Calu3 (cell line): Measurements from ENCODE around the gene LIN28B. TPM values are rescaled to one million over a fixed set of nuclear protein-coding genes. Genes with fewer than 3 reads are reported as not detected.
"Not testable (repeated sequence)": the region's sequence is repeated elsewhere in the genome, so short reads cannot be mapped to it uniquely, and the experiment has no call there.

Source experiments
- BruUV-seq: library from RNA; stranded (reverse); fragments of 400-500 nt; replicated peaks from 2 replicates; lab custom pipeline; 2021; lab: Mats Ljungman, UMichigan
- CTCF ChIA-PET: fragments of 300-600 bp; sonication (Branson Sonifier 250); formaldehyde crosslinking; loops from one replicate; lab custom pipeline; 2022; ENCODE audit warnings: antibody characterized with exemption; lab: Charles Lee
- DNase-seq: peaks from one replicate; pipeline ENCODE4 v3.0.0; 2022
- H3K27ac Mint-ChIP-seq: one replicate; pipeline ENCODE4 v1.8.0; 2022; ENCODE audit warnings: mixed read lengths; ENCODE audit not compliant: unreplicated experiment
- H3K27me3 Mint-ChIP-seq: one replicate; pipeline ENCODE4 v1.8.0; 2022; ENCODE audit warnings: mixed read lengths; ENCODE audit not compliant: unreplicated experiment
- H3K36me3 Mint-ChIP-seq: one replicate; pipeline ENCODE4 v1.8.0; 2022; ENCODE audit warnings: mild to moderate bottlenecking, moderate library complexity, mixed read lengths; ENCODE audit not compliant: insufficient read depth, unreplicated experiment
- H3K4me1 Mint-ChIP-seq: one replicate; pipeline ENCODE4 v1.8.0; 2022; ENCODE audit warnings: mild to moderate bottlenecking, low read depth, mixed read lengths; ENCODE audit not compliant: unreplicated experiment
- H3K4me3 Mint-ChIP-seq: one replicate; pipeline ENCODE4 v1.8.0; 2022; ENCODE audit warnings: mild to moderate bottlenecking, low read depth, moderate library complexity, mixed read lengths; ENCODE audit not compliant: unreplicated experiment
- H3K9me3 Mint-ChIP-seq: one replicate; pipeline ENCODE4 v1.8.0; 2022; ENCODE audit warnings: low read depth, mixed read lengths; ENCODE audit not compliant: unreplicated experiment
- intact Hi-C: fragments of 100-400 bp; cut with micrococcal nuclease; formaldehyde crosslinking; loops from one replicate; pipeline ENCODE4 v1.10.0; 2022; ENCODE audit not compliant: unreplicated experiment
- total RNA-seq: library from RNA; stranded (reverse); gene quantifications from 2 replicates; pipeline ENCODE4 v1.2.3, GENCODE V29; 2022
- TF ChIP-seq, protein P1 (sequence below): fragments of 200-600 bp; IDR thresholded peaks from one replicate; pipeline ENCODE4 v1.8.0; 2022; ENCODE audit warnings: antibody characterized with exemption; ENCODE audit not compliant: unreplicated experiment

LIN28B gene
- total RNA-seq, 1 experiment from 2014 or later = not detected

GRCh38 chr6:104949206-104949605, 7.7 kb upstream of the LIN28B start:
- CTCF ChIA-PET = no interaction called here
- H3K9me3 Mint-ChIP-seq = peaks cover 4% of the 10 kb centered on the region
- DNase-seq = no peak
- no TSS peak for BruUV-seq
- TF ChIP-seq, protein P1, sequence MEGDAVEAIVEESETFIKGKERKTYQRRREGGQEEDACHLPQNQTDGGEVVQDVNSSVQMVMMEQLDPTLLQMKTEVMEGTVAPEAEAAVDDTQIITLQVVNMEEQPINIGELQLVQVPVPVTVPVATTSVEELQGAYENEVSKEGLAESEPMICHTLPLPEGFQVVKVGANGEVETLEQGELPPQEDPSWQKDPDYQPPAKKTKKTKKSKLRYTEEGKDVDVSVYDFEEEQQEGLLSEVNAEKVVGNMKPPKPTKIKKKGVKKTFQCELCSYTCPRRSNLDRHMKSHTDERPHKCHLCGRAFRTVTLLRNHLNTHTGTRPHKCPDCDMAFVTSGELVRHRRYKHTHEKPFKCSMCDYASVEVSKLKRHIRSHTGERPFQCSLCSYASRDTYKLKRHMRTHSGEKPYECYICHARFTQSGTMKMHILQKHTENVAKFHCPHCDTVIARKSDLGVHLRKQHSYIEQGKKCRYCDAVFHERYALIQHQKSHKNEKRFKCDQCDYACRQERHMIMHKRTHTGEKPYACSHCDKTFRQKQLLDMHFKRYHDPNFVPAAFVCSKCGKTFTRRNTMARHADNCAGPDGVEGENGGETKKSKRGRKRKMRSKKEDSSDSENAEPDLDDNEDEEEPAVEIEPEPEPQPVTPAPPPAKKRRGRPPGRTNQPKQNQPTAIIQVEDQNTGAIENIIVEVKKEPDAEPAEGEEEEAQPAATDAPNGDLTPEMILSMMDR = no peak
- H3K36me3 Mint-ChIP-seq = no peaks in the 10 kb centered on the region
- H3K27me3 Mint-ChIP-seq = peaks cover 7% of the 10 kb centered on the region
- H3K4me3 Mint-ChIP-seq = no peak overlapping the region
- no peaks in the 10 kb centered on the region for H3K4me1 Mint-ChIP-seq
- intact Hi-C loops = no loop called here
- H3K27ac Mint-ChIP-seq = no peak overlapping the region

GRCh38 chr6:104951677-104952076, 5.2 kb upstream of the LIN28B start:
- H3K4me3 Mint-ChIP-seq = no peak overlapping the region
- DNase-seq = no peak
- H3K36me3 Mint-ChIP-seq = no peaks in the 10 kb centered on the region
- CTCF ChIA-PET = no interaction called here
- no TSS peak for BruUV-seq
- TF ChIP-seq, protein P1 = no peak
- H3K27me3 Mint-ChIP-seq = peaks cover 7% of the 10 kb centered on the region
- no peak overlapping the region for H3K27ac Mint-ChIP-seq
- intact Hi-C loops = no loop called here
- H3K4me1 Mint-ChIP-seq = no peaks in the 10 kb centered on the region
- H3K9me3 Mint-ChIP-seq = peaks cover 4% of the 10 kb centered on the region

GRCh38 chr6:104952911-104953399, 4.0 kb upstream of the LIN28B start:
- no peak overlapping the region for H3K27ac Mint-ChIP-seq
- H3K4me3 Mint-ChIP-seq = peak overlapping the region; percentile 20
- CTCF ChIA-PET = no interaction called here
- TF ChIP-seq, protein P1 = no peak
- intact Hi-C loops = no loop called here
- H3K9me3 Mint-ChIP-seq = peaks cover 4% of the 10 kb centered on the region
- H3K4me1 Mint-ChIP-seq = no peaks in the 10 kb centered on the region
- BruUV-seq = no TSS peak
- H3K36me3 Mint-ChIP-seq = no peaks in the 10 kb centered on the region
- peaks cover 7% of the 10 kb centered on the region for H3K27me3 Mint-ChIP-seq
- no peak for DNase-seq

GRCh38 chr6:104953400-104954189, 3.3 kb upstream of the LIN28B start:
- H3K27ac Mint-ChIP-seq, H3K4me1 Mint-ChIP-seq, H3K9me3 Mint-ChIP-seq, DNase-seq, H3K27me3 Mint-ChIP-seq, CTCF ChIA-PET, intact Hi-C loops, BruUV-seq, H3K36me3 Mint-ChIP-seq: not testable (repeated sequence)
- H3K4me3 Mint-ChIP-seq = peak overlapping the region; percentile 20
